ENCODE results near the gene TRMT61B.

DNA sequence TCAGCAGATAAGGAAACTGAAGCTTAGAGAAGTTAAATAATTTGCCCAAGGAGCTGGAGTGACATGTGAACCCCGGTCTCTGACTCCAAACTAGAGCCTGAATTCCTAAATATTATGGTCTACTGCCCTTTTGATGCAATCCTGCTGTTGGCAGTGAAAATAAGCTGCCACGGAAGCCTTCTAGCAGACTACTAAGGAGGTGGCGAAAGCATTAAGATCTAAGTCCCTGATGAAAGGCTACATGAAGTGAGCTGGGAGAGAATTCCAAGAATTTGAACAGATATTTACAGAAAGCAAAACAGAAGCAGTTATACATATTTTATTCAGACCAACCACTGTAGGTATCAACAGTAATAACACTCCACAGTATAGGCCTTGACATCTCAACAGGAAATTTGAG is 28.1 kb downstream of the TRMT61B start:
- no peak for TF ChIP-seq REST (IDR thresholded peaks at IDR 0.05; ENCODE audit: insufficient read depth in 1 of 2, low read depth in 2 of 2, low read length in 2 of 2)
- TF ChIP-seq POLR2AphosphoS5 (IDR thresholded peaks at IDR 0.05; ENCODE audit: low read depth, low read length), result no peak
- no peak for TF ChIP-seq TAF1 (IDR thresholded peaks at IDR 0.05; ENCODE audit: borderline replicate concordance, insufficient read depth, low read length)
- TF ChIP-seq SIN3A (IDR thresholded peaks at IDR 0.05; ENCODE audit: borderline replicate concordance, insufficient read depth, low read length), result no peak

All from PFSK-1 (cell line).